ENCODE measurements around the gene KIF16B.
"Not testable (repeated sequence)": the region's sequence is repeated elsewhere in the genome, so short reads cannot be mapped to it uniquely, and the experiment has no call there.

The KIF16B gene

GRCh38 chr20:16552015-16552414 is 21.2 kb downstream of the KIF16B start:
- DNase-seq: no peak

- DNase-seq: no peak
Observed at GRCh38 chr20:16551607-16552006, 21.6 kb downstream of the KIF16B start.

- DNase-seq: no peak
Observed at GRCh38 chr20:16548068-16548672, 25.1 kb downstream of the KIF16B start.

GRCh38 chr20:16544949-16545348 is 28.3 kb downstream of the KIF16B start:
- DNase-seq: no peak

- DNase-seq: no peak
Observed at GRCh38 chr20:16542477-16542876, 30.8 kb downstream of the KIF16B start.

GRCh38 chr20:16541878-16542277 is 31.4 kb downstream of the KIF16B start:
- DNase-seq: no peak

- no peak for DNase-seq
Observed at GRCh38 chr20:16541226-16541625, 32.0 kb downstream of the KIF16B start.

GRCh38 chr20:16539280-16540021 is 33.8 kb downstream of the KIF16B start:
- DNase-seq: no peak

GRCh38 chr20:16538779-16539178 is 34.5 kb downstream of the KIF16B start:
- DNase-seq: no peak

- no peak for DNase-seq
Observed at GRCh38 chr20:16537918-16538317, 35.3 kb downstream of the KIF16B start.

- DNase-seq: no peak
Observed at GRCh38 chr20:16537025-16537665, 36.1 kb downstream of the KIF16B start.

- DNase-seq: no peak
Observed at GRCh38 chr20:16535277-16535676, 38.0 kb downstream of the KIF16B start.

- DNase-seq: no peak
Observed at GRCh38 chr20:16533502-16533901, 39.7 kb downstream of the KIF16B start.

GRCh38 chr20:16531485-16531884 is 41.8 kb downstream of the KIF16B start:
- no peak for DNase-seq

- DNase-seq: no peak
Observed at GRCh38 chr20:16530201-16530681, 43.0 kb downstream of the KIF16B start.

- DNase-seq: no peak
Observed at GRCh38 chr20:16528078-16528477, 45.2 kb downstream of the KIF16B start.

GRCh38 chr20:16527438-16527837 is 45.8 kb downstream of the KIF16B start:
- DNase-seq: no peak

- no peak for DNase-seq
Observed at GRCh38 chr20:16526433-16527380, 46.5 kb downstream of the KIF16B start.

- not testable (repeated sequence) for DNase-seq
Observed at GRCh38 chr20:16522651-16523050, 50.6 kb downstream of the KIF16B start.

- no peak for DNase-seq
Observed at GRCh38 chr20:16520154-16520553, 53.1 kb downstream of the KIF16B start.

GRCh38 chr20:16519673-16520072 is 53.6 kb downstream of the KIF16B start:
- DNase-seq: not testable (repeated sequence)

- DNase-seq: no peak
Observed at GRCh38 chr20:16518784-16519084, 54.5 kb downstream of the KIF16B start.

Data from cerebellar nuclear complex (tissue), 1 donor.